Neural crest cell (in vitro differentiated cells): Measurements from ENCODE around the gene CPNE5. TPM values are rescaled to one million over a fixed set of nuclear protein-coding genes. Genes with fewer than 3 reads are reported as not detected.

Source experiments
- DNase-seq: peaks from one replicate; pipeline ENCODE4 v3.0.0; 2021; ENCODE audit warnings: low read depth, mixed read lengths, low spot score
- H3K27ac Mint-ChIP-seq: one replicate; pipeline ENCODE4 v1.8.0; 2021; ENCODE audit warnings: mild to moderate bottlenecking, mixed read lengths; ENCODE audit not compliant: unreplicated experiment
- H3K27me3 Mint-ChIP-seq: 2 replicates; pipeline ENCODE4 v1.8.0; 2021; ENCODE audit warnings: low read depth, mild to moderate bottlenecking, mixed read lengths
- H3K36me3 Mint-ChIP-seq: 2 replicates; pipeline ENCODE4 v1.8.0; 2021; ENCODE audit warnings: low read depth, mild to moderate bottlenecking, mixed read lengths
- H3K4me1 Mint-ChIP-seq: 2 replicates; pipeline ENCODE4 v1.8.0; 2021; ENCODE audit warnings: mixed read lengths
- H3K4me3 Mint-ChIP-seq: one replicate; pipeline ENCODE4 v1.8.0; 2021; ENCODE audit warnings: mild to moderate bottlenecking, mixed read lengths
- H3K9me3 Mint-ChIP-seq: 2 replicates; pipeline ENCODE4 v1.8.0; 2021; ENCODE audit warnings: mixed read lengths
- CTCF ChIP-seq: fragments of 200-600 bp; sonication (generic); conservative IDR thresholded peaks from 2 replicates; pipeline ENCODE4 v1.5.0; 2021; ENCODE audit warnings: antibody characterized with exemption, mild to moderate bottlenecking
- total RNA-seq: library from RNA; stranded (reverse); gene quantifications from 2 replicates; pipeline ENCODE4 v1.2.1, GENCODE V29; 2021

Gene CPNE5
- total RNA-seq, 1 donor from 2014 or later: 0.54 TPM

- DNase-seq: no peak
- TF ChIP-seq CTCF: no peak
- no peaks in the 10 kb centered on the region for H3K9me3 Mint-ChIP-seq
- no peaks in the 10 kb centered on the region for H3K36me3 Mint-ChIP-seq
- H3K27me3 Mint-ChIP-seq: peaks cover 22% of the 10 kb centered on the region
- H3K4me3 Mint-ChIP-seq: no peak overlapping the region
- H3K27ac Mint-ChIP-seq: no peak overlapping the region
- peaks cover 21% of the 10 kb centered on the region for H3K4me1 Mint-ChIP-seq
These were observed 6.9 kb downstream of the CPNE5 start for GRCh38 chr6:36832313-36832712.

GRCh38 chr6:36830577-36830976 lies 8.7 kb downstream of the CPNE5 start:
- Mint-ChIP-seq H3K4me3 (no peak overlapping the region), H3K27me3 (peaks cover 9% of the 10 kb centered on the region)
- TF ChIP-seq CTCF: no peak

GRCh38 chr6:36829919-36830544 lies 9.2 kb downstream of the CPNE5 start:
- H3K4me3 Mint-ChIP-seq: no peak overlapping the region
- no peaks in the 10 kb centered on the region for H3K9me3 Mint-ChIP-seq
- no peaks in the 10 kb centered on the region for H3K36me3 Mint-ChIP-seq
- no peak for DNase-seq
- H3K4me1 Mint-ChIP-seq: peaks cover 34% of the 10 kb centered on the region
- peaks cover 4% of the 10 kb centered on the region for H3K27me3 Mint-ChIP-seq
- TF ChIP-seq CTCF: no peak
- peak overlapping the region; percentile 27 for H3K27ac Mint-ChIP-seq

More at GRCh38 chr6:36830577-36830976, 8.7 kb downstream of the CPNE5 start:
- H3K9me3 Mint-ChIP-seq: no peaks in the 10 kb centered on the region
- no peak overlapping the region for H3K27ac Mint-ChIP-seq
- H3K36me3 Mint-ChIP-seq: no peaks in the 10 kb centered on the region
- DNase-seq: no peak
- peaks cover 32% of the 10 kb centered on the region for H3K4me1 Mint-ChIP-seq

GRCh38 chr6:36827261-36828079 lies 11.8 kb downstream of the CPNE5 start:
- Mint-ChIP-seq H3K4me1 (peaks cover 50% of the 10 kb centered on the region), H3K36me3 (no peaks in the 10 kb centered on the region), H3K4me3 (peak overlapping the region; percentile 38), H3K27ac (peak overlapping the region; percentile 94), H3K27me3 (no peaks in the 10 kb centered on the region), H3K9me3 (no peaks in the 10 kb centered on the region)
- TF ChIP-seq CTCF: no peak
- no peak for DNase-seq

- DNase-seq: no peak
- Mint-ChIP-seq H3K4me1 (peaks cover 58% of the 10 kb centered on the region), H3K27ac (peak overlapping the region; percentile 94), H3K27me3 (no peaks in the 10 kb centered on the region), H3K36me3 (no peaks in the 10 kb centered on the region), H3K4me3 (no peak overlapping the region), H3K9me3 (no peaks in the 10 kb centered on the region)
- no peak for TF ChIP-seq CTCF
These were observed 12.6 kb downstream of the CPNE5 start for GRCh38 chr6:36826520-36827227.
